GM23248 (cell line): ENCODE data around the gene TAF3.

Source experiments
- EZH2 ChIP-seq: fragments of 200-600 bp; sonication (generic); IDR thresholded peaks from 2 replicates; pipeline ENCODE4 v1.6.1; 2018; ENCODE audit warnings: antibody characterized with exemption, mild to moderate bottlenecking; ENCODE audit not compliant: insufficient read depth, poor library complexity, severe bottlenecking
- EZH2phosphoT487 ChIP-seq: fragments of 200-600 bp; sonication (generic); IDR thresholded peaks from 2 replicates; pipeline ENCODE4 v1.6.1; 2018; ENCODE audit warnings: antibody characterized with exemption, moderate library complexity, mild to moderate bottlenecking, low read depth; ENCODE audit not compliant: insufficient read depth

DNA sequence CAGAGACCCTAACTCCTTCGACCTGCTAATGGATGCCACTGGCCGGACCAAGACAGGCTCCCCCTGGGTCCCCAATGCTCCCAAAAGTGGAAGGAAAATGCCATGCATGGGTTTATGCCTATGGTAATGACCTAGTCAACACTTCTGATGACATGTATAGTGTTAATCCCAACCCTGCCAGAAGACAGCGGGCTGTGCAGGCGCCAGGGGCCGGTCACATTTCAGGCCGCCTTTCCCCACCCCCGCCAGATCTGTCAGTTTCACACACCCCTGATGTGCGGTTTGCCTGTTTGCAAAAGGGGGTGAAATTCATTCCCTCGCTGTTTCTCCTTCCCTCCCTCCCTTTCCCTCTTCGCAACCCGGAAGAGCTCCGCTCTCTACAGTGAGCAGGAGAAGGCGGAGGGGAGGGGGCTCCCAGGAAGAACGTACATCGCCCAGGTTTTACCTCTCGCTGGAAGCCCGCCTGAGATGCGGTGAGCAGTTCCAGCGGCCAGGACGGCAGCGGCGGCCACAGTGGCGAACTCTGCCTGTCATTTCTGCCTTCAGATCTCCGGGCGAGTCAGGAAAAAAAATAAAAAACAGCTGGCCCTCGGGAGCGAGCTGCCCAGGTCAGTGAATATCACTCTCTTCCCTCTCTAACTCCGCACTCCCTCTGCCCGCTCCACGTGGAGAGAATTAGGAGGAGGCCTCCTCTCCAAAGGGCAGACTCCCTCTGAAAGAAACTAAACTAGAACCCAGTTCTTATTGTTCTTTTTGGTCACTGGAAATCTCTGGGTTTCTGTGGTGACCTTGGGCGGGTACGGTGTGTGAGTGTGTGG lies 226.8 kb downstream of the TAF3 start:
- TF ChIP-seq EZH2phosphoT487 (0 out of 2 replicates have a peak, but pooled peaks have one; percentile 41), EZH2 (no peak)
